PC-3 (cell line): Measurements from ENCODE around the gene SPATA46. TPM values are rescaled to one million over a fixed set of nuclear protein-coding genes. Genes with fewer than 3 reads are reported as not detected.

ENCODE experiments used
- ATAC-seq: fragments of 200-7000 bp; cut with Tn5 transposase; 2 replicates; pipeline ENCODE4 v1.9.1; 2020; ENCODE audit warnings: mild to moderate bottlenecking, moderate library complexity
- BruUV-seq: library from RNA; stranded (reverse); fragments of 400-500 nt; replicated peaks from 2 replicates; lab custom pipeline; 2021; lab: Mats Ljungman, UMichigan
- CTCF ChIA-PET: fragments of 300-600 bp; sonication (Branson Sonifier 250); formaldehyde crosslinking; loops from one replicate; lab custom pipeline; 2022; ENCODE audit warnings: antibody characterized with exemption; lab: Charles Lee
- POLR2A ChIA-PET: fragments of 300-600 bp; sonication (Branson Sonifier 250); formaldehyde crosslinking; loops from one replicate; lab custom pipeline; 2022; ENCODE audit warnings: antibody characterized with exemption; ENCODE audit not compliant: unreplicated experiment; lab: Charles Lee
- DNase-seq: peaks from one replicate; pipeline ENCODE4 v3.0.0-alpha.2; 2015
- H2AFZ ChIP-seq: fragments of 300-600 bp; sonication (generic); 2 replicates; pipeline ENCODE4 v1.6.0; 2016; ENCODE audit warnings: antibody characterized with exemption, low read length
- H3F3A ChIP-seq: fragments of 300-600 bp; sonication (generic); one replicate; pipeline ENCODE4 v1.6.0; 2017; ENCODE audit warnings: antibody characterized with exemption, low read length, control low read depth, mild to moderate bottlenecking; ENCODE audit not compliant: unreplicated experiment
- H3K27ac ChIP-seq: fragments of 300-600 bp; sonication (generic); 2 replicates; pipeline ENCODE4 v1.5.1; 2016; ENCODE audit warnings: mild to moderate bottlenecking, low read length
- H3K27me3 ChIP-seq: fragments of 300-600 bp; sonication (generic); 2 replicates; pipeline ENCODE4 v1.6.1; 2016; ENCODE audit warnings: low read length, mixed read lengths
- H3K36me3 ChIP-seq: fragments of 300-600 bp; sonication (generic); 2 replicates; pipeline ENCODE4 v1.6.1; 2016; ENCODE audit warnings: low read depth, mixed run types, low read length, mixed read lengths
- H3K4me1 ChIP-seq: fragments of 300-600 bp; sonication (generic); 2 replicates; pipeline ENCODE4 v1.5.1; 2016; ENCODE audit warnings: low read length; ENCODE audit not compliant: insufficient read depth
- H3K4me2 ChIP-seq: fragments of 300-600 bp; sonication (generic); 2 replicates; pipeline ENCODE4 v1.6.0; 2016; ENCODE audit warnings: low read length
- H3K4me3 ChIP-seq: fragments of 300-600 bp; sonication (generic); 2 replicates; pipeline ENCODE4 v1.5.1; 2016; ENCODE audit warnings: mild to moderate bottlenecking, low read length, mixed read lengths
- H3K79me2 ChIP-seq: fragments of 300-600 bp; sonication (generic); 2 replicates; pipeline ENCODE4 v1.6.1; 2017; ENCODE audit warnings: low read length, mixed read lengths
- H3K9ac ChIP-seq: fragments of 300-600 bp; sonication (generic); 2 replicates; pipeline ENCODE4 v1.6.0; 2016; ENCODE audit warnings: mild to moderate bottlenecking, low read length
- H3K9me2 ChIP-seq: fragments of 300-600 bp; sonication (generic); replicated peaks from 2 replicates; pipeline ENCODE4 v1.6.1; 2016; ENCODE audit warnings: mixed run types, low read length, mixed read lengths
- H3K9me3 ChIP-seq: fragments of 300-600 bp; sonication (generic); 2 replicates; pipeline ENCODE4 v1.6.1; 2016; ENCODE audit warnings: low read length, mixed read lengths
- H4K20me1 ChIP-seq: fragments of 300-600 bp; sonication (generic); 2 replicates; pipeline ENCODE4 v1.6.1; 2016; ENCODE audit warnings: low read length, mixed read lengths
- CTCF ChIP-seq: fragments of 300-600 bp; sonication (generic); conservative IDR thresholded peaks from 2 replicates; pipeline ENCODE4 v1.5.1; 2017; ENCODE audit warnings: antibody characterized with exemption, low read depth, mild to moderate bottlenecking, low read length
- EZH2 ChIP-seq: fragments of 300-600 bp; sonication (generic); IDR thresholded peaks from one replicate; pipeline ENCODE4 v1.6.1; 2017; ENCODE audit warnings: antibody characterized with exemption, mild to moderate bottlenecking, low read length; ENCODE audit not compliant: unreplicated experiment
- EZH2phosphoT487 ChIP-seq: fragments of 300-600 bp; sonication (generic); IDR thresholded peaks from 2 replicates; pipeline ENCODE4 v1.6.1; 2018; ENCODE audit warnings: mild to moderate bottlenecking, antibody characterized with exemption, low read length, borderline replicate concordance
- intact Hi-C: fragments of 100-400 bp; cut with micrococcal nuclease; formaldehyde crosslinking; loops from 2 replicates; pipeline ENCODE4 v1.9.0; 2023
- total RNA-seq: library from RNA; depleted of rRNA; stranded (reverse); fragments of >200 nt; gene quantifications from 2 replicates; pipeline ENCODE4 v1.2.3, GENCODE V29; 2014

SPATA46 gene
- total RNA-seq, 1 experiment from 2014 or later: not detected

GRCh38 chr1:162387226-162388082 lies 10.8 kb upstream of the SPATA46 start:
- Histone ChIP-seq H3K27me3 (no peaks in the 10 kb centered on the region), H4K20me1 (no peaks in the 10 kb centered on the region), H3K9me2 (no peaks in the 10 kb centered on the region), H3F3A (no peaks in the 10 kb centered on the region), H3K79me2 (no peaks in the 10 kb centered on the region), H3K27ac (no peak overlapping the region), H3K9me3 (no peaks in the 10 kb centered on the region), H3K4me2 (no peak overlapping the region), H3K36me3 (no peaks in the 10 kb centered on the region), H2AFZ (no peak overlapping the region), H3K4me3 (no peak overlapping the region), H3K9ac (no peak overlapping the region), H3K4me1 (peaks cover 14% of the 10 kb centered on the region)
- intact Hi-C loops: no loop called here
- ATAC-seq (no peak), DNase-seq (no peak)
- CTCF ChIA-PET: no interaction called here
- TF ChIP-seq EZH2phosphoT487 (no peak), CTCF (no peak), EZH2 (no peak)
- BruUV-seq: no TSS peak
- POLR2A ChIA-PET: no interaction called here

GRCh38 chr1:162386292-162387225 lies 9.9 kb upstream of the SPATA46 start:
- POLR2A ChIA-PET: no interaction called here
- no peaks in the 10 kb centered on the region for H3F3A ChIP-seq
- ATAC-seq: no peak

More at GRCh38 chr1:162386292-162387225, 9.9 kb upstream of the SPATA46 start:
- no peak overlapping the region for H3K27ac ChIP-seq
- no peak overlapping the region for H3K4me3 ChIP-seq
- no peaks in the 10 kb centered on the region for H3K9me2 ChIP-seq
- H3K36me3 ChIP-seq: no peaks in the 10 kb centered on the region
- intact Hi-C loops: no loop called here
- no peaks in the 10 kb centered on the region for H3K27me3 ChIP-seq
- TF ChIP-seq EZH2 (no peak), CTCF (no peak)
- H2AFZ ChIP-seq: no peak overlapping the region
- BruUV-seq: no TSS peak
- H4K20me1 ChIP-seq: no peaks in the 10 kb centered on the region
- no peaks in the 10 kb centered on the region for H3K79me2 ChIP-seq
- CTCF ChIA-PET: no interaction called here
- no peaks in the 10 kb centered on the region for H3K9me3 ChIP-seq
- H3K4me1 ChIP-seq: peaks cover 23% of the 10 kb centered on the region
- H3K9ac ChIP-seq: no peak overlapping the region
- DNase-seq: no peak
- no peak overlapping the region for H3K4me2 ChIP-seq
